HepG2 (cell line): ENCODE results near the gene APH1B. TPM values are rescaled to one million over a fixed set of nuclear protein-coding genes. Genes with fewer than 3 reads are reported as not detected.

Experiments
- ATAC-seq: fragments of 200-7000 bp; cut with Tn5 transposase; 3 replicates; pipeline ENCODE4 v1.9.1; 2020; ENCODE audit warnings: mild to moderate bottlenecking, moderate library complexity
- BruUV-seq: library from RNA; stranded (reverse); fragments of 400-500 nt; replicated peaks from 2 replicates; lab custom pipeline; 2021; lab: Mats Ljungman, UMichigan
- CTCF ChIA-PET: fragments of 300-600 bp; formaldehyde crosslinking; extraction: SDS; loops from one replicate; lab custom pipeline; 2021; ENCODE audit warnings: low total read pairs, inconsistent platforms, low intra/inter-chr PET ratio; lab: Yijun Ruan, JAX
- POLR2A ChIA-PET: fragments of 350-600 bp; sonication (Branson Sonifier 250); formaldehyde crosslinking; loops from one replicate; lab custom pipeline; 2020; ENCODE audit warnings: antibody characterized with exemption, inconsistent platforms; lab: Yijun Ruan, JAX
- DNase-seq: peaks from one replicate; pipeline ENCODE4 v3.0.0-alpha.2; 2015; ENCODE audit warnings: low spot score
- FAIRE-seq: peaks from 3 replicates; lab custom pipeline; 2011; peaks lifted over from hg19 to GRCh38; lab: Jason Lieb, UNC
- H2AFZ ChIP-seq: one replicate; pipeline ENCODE4 v1.6.1; 2011; ENCODE audit warnings: low read length, inconsistent platforms
- H3K27ac ChIP-seq: fragments of 300-600 bp; 3 replicates; pipeline ENCODE4 v1.8.0; 2011; ENCODE audit warnings: mixed run types, mild to moderate bottlenecking, mixed read lengths, low read length, inconsistent platforms; ENCODE audit not compliant: insufficient read depth; ENCODE audit errors: extremely low read length
- H3K27me3 ChIP-seq, 2 experiments: fragments of 200-600 bp in 1 of 2; 2 replicates in 1 of 2; 3 replicates in 1 of 2; pipeline versions ENCODE4 v1.6.0 to v1.8.0; 2011; ENCODE audit warnings: low read length in 2 of 2, mild to moderate bottlenecking in 2 of 2, moderate library complexity in 2 of 2, inconsistent platforms in 1 of 2; ENCODE audit not compliant: insufficient read depth in 2 of 2, control insufficient read depth in 1 of 2
- H3K36me3 ChIP-seq, 2 experiments: fragments of 200-600 bp in 1 of 2; replicated peaks in 1 of 2; 2 replicates in 1 of 2; 3 replicates in 1 of 2; pipeline versions ENCODE4 v1.5.1 to v1.8.0; 2011; ENCODE audit warnings: low read length in 2 of 2, inconsistent platforms in 1 of 2; ENCODE audit not compliant: insufficient read depth in 2 of 2, control insufficient read depth in 1 of 2
- H3K4me1 ChIP-seq: 2 replicates; pipeline ENCODE4 v1.5.1; 2012; ENCODE audit warnings: low read length, inconsistent platforms; ENCODE audit not compliant: insufficient read depth
- H3K4me2 ChIP-seq: 2 replicates; pipeline ENCODE4 v1.6.0; 2011; ENCODE audit warnings: low read depth, low read length, inconsistent platforms
- H3K4me3 ChIP-seq, 3 experiments: fragments of 200-600 bp in 1 of 3; sonication (generic), shearing (Covaris generic) in 1 of 3; replicated peaks in 1 of 3; 2 replicates each; pipeline ENCODE4 v1.5.1; 2011 to 2016; ENCODE audit warnings: low read length in 3 of 3, inconsistent platforms in 2 of 3, low read depth in 2 of 3, mild to moderate bottlenecking in 2 of 3, control low read depth in 1 of 3, mixed read lengths in 1 of 3; ENCODE audit not compliant: insufficient read depth in 1 of 3
- H3K79me2 ChIP-seq: one replicate; pipeline ENCODE4 v1.6.1; 2011; ENCODE audit warnings: low read length, inconsistent platforms; ENCODE audit not compliant: insufficient read depth
- H3K9ac ChIP-seq: 2 replicates; pipeline ENCODE4 v1.6.0; 2011; ENCODE audit warnings: mild to moderate bottlenecking, low read depth, low read length, inconsistent platforms; ENCODE audit not compliant: insufficient read depth
- H3K9me3 ChIP-seq: 2 replicates; pipeline ENCODE4 v1.5.1; 2012; ENCODE audit warnings: mild to moderate bottlenecking, low read length
- H4K20me1 ChIP-seq: 2 replicates; pipeline ENCODE4 v1.6.0; 2011; ENCODE audit warnings: inconsistent platforms, mild to moderate bottlenecking, low read length, moderate library complexity; ENCODE audit not compliant: insufficient read depth
- ATF7-NPFF ChIP-seq: sonication (generic); formaldehyde crosslinking; IDR thresholded peaks from 2 replicates; pipeline ENCODE4 v1.8.1; 2023; ENCODE audit warnings: mild to moderate bottlenecking, low read depth, missing genetic modification reagents, moderate library complexity
- CREB1 ChIP-seq, 2 experiments: fragments of 450-650 bp in 1 of 2; IDR thresholded peaks; 2 replicates each; pipeline ENCODE4 v1.6.1; 2016 to 2017; ENCODE audit warnings: control low read depth in 1 of 2, mild to moderate bottlenecking in 1 of 2, missing compliant biosample characterization in 1 of 2, missing genetic modification characterization in 1 of 2
- ERF ChIP-seq: IDR thresholded peaks from 2 replicates; pipeline ENCODE4 v1.6.1; 2018; ENCODE audit warnings: missing biosample characterization, missing genetic modification reagents
- NFYB ChIP-seq: sonication (generic); formaldehyde crosslinking; IDR thresholded peaks from 2 replicates; pipeline ENCODE4 v1.4.0; 2020; ENCODE audit warnings: missing genetic modification reagents
- POGZ ChIP-seq: sonication (generic); formaldehyde crosslinking; IDR thresholded peaks from 2 replicates; pipeline ENCODE4 v1.4.0; 2020; ENCODE audit warnings: mild to moderate bottlenecking, missing genetic modification reagents
- TARDBP ChIP-seq: sonication (generic); formaldehyde crosslinking; IDR thresholded peaks from 2 replicates; pipeline ENCODE4 v1.8.0; 2022; ENCODE audit warnings: mild to moderate bottlenecking, missing genetic modification reagents
- ZBTB25 ChIP-seq: IDR thresholded peaks from 2 replicates; pipeline ENCODE4 v1.6.1; 2018; ENCODE audit warnings: missing genetic modification reagents
- ZFP91 ChIP-seq: sonication (generic); formaldehyde crosslinking; IDR thresholded peaks from 2 replicates; pipeline ENCODE4 v1.9.0; 2022; ENCODE audit warnings: missing genetic modification reagents, mild to moderate bottlenecking, borderline replicate concordance
- ZNF256 ChIP-seq: sonication (generic); formaldehyde crosslinking; conservative IDR thresholded peaks from 2 replicates; pipeline ENCODE4 v1.4.0; 2020; ENCODE audit warnings: missing genetic modification reagents
- ZNF552 ChIP-seq: sonication (generic); formaldehyde crosslinking; IDR thresholded peaks from 2 replicates; pipeline ENCODE4 v1.9.0; 2022; ENCODE audit warnings: missing genetic modification reagents, mild to moderate bottlenecking, borderline replicate concordance
- ZNF891 ChIP-seq: sonication (generic); formaldehyde crosslinking; IDR thresholded peaks from 2 replicates; pipeline ENCODE4 v1.5.0; 2020; ENCODE audit warnings: mild to moderate bottlenecking, missing genetic modification reagents
- WGBS: methylation state at CpG from one replicate; pipeline ENCODE4 v1.1.6; 2017; ENCODE audit warnings: low lambda C conversion rate; 5-methylcytosine and 5-hydroxymethylcytosine counted together
- in situ Hi-C: cut with HindIII; loops from 2 replicates; pipeline ENCODE4 v1.10.0; 2017; ENCODE audit warnings: low pct_unique_long_range_greater_than_20kb; ENCODE audit not compliant: extremely low pct_ligation_motif_present
- intact Hi-C: fragments of 100-400 bp; cut with micrococcal nuclease; formaldehyde crosslinking; loops from one replicate; pipeline ENCODE4 v1.10.0; 2022; ENCODE audit not compliant: unreplicated experiment
- polyA plus RNA-seq, 8 experiments: library from polyadenylated mRNA; depleted of rRNA in 3 of 8; stranded (reverse) in 7 of 8; unstranded in 1 of 8; fragments of >200 nt; fragmentation: Illumina TruSeq in 4 of 8; extraction: Trizol in 4 of 8; gene quantifications; 2 replicates each; pipeline versions ENCODE4 v1.2.1 to v1.2.3, GENCODE V29; 2011 to 2016; ENCODE audit warnings: low read depth in 4 of 8, missing spikeins in 1 of 8, mixed read lengths in 1 of 8; ENCODE audit not compliant: insufficient read depth in 1 of 8
- total RNA-seq, 5 experiments: library from RNA; depleted of rRNA; stranded (reverse); fragments of >200 nt; fragmentation: Illumina TruSeq; extraction: Trizol; gene quantifications; 2 replicates each; pipeline ENCODE4 v1.2.3, GENCODE V29; 2016; ENCODE audit warnings: low read depth in 1 of 5

APH1B gene
- total and polyA plus RNA-seq, 2 of the 13 experiments (the other 11 are each of a cell fraction or from before 2014, with no cell fraction given), result 0.45 to 1.00 TPM

- no peaks in the 10 kb centered on the region for H3K9me3 ChIP-seq
- H3K4me2 ChIP-seq, result no peak overlapping the region
- no TSS peak for BruUV-seq
- no peak for DNase-seq
- no peak for TF ChIP-seq ZFP91
- TF ChIP-seq CREB1 (IDR thresholded peaks at IDR 0.05), result 0 out of 2 replicates have a peak, but pooled peaks have one; percentile 20
- TF ChIP-seq CREB1 (CRISPR knock-in tag; IDR thresholded peaks at IDR 0.05), result no peak
- TF ChIP-seq ZNF552, result no peak
- in situ Hi-C loops, result no loop called here
- ATAC-seq, result no peak
- H3K36me3 ChIP-seq, result no peaks in the 10 kb centered on the region
- no peak overlapping the region for H3K4me3 ChIP-seq
- H3K9ac ChIP-seq, result no peak overlapping the region
- peaks cover 1 to 12% of the 10 kb centered on the region in 2 experiments; a peak in 2 of 5 replicates for H3K27me3 ChIP-seq
- no peaks in the 10 kb centered on the region for H3K79me2 ChIP-seq
- ChIA-PET POLR2A (no interaction called here), CTCF (no interaction called here)
- intact Hi-C loops, result no loop called here
- no peaks in the 10 kb centered on the region for H4K20me1 ChIP-seq
- H3K4me1 ChIP-seq, result no peaks in the 10 kb centered on the region
- no peak overlapping the region for H2AFZ ChIP-seq
- 11% methylated on average over 3 of the region's 3 CpGs for WGBS
- no peak for FAIRE-seq
- no peak overlapping the region for H3K27ac ChIP-seq
These were observed 33.2 kb downstream of the APH1B start for GRCh38 chr15:63310646-63311045.

GRCh38 chr15:63312286-63312685, 34.9 kb downstream of the APH1B start:
- peaks cover 1 to 12% of the 10 kb centered on the region in 2 experiments; a peak in 3 of 5 replicates for H3K27me3 ChIP-seq
- no peaks in the 10 kb centered on the region for H3K4me1 ChIP-seq
- TF ChIP-seq ZNF256 (CRISPR knock-in tag), result no peak
- TF ChIP-seq ZBTB25 (CRISPR knock-in tag), result no peak
- no peak for TF ChIP-seq ERF (CRISPR knock-in tag)
- no peak for TF ChIP-seq TARDBP (CRISPR knock-in tag)
- TF ChIP-seq NFYB, result no peak
- no peak for TF ChIP-seq POGZ (CRISPR knock-in tag)
- TF ChIP-seq ATF7-NPFF (CRISPR knock-in tag), result no peak
- TF ChIP-seq ZNF891 (CRISPR knock-in tag), result no peak
- DNase-seq (no peak), FAIRE-seq (no peak), ATAC-seq (no peak)
- H4K20me1 ChIP-seq, result no peaks in the 10 kb centered on the region
- H2AFZ ChIP-seq, result no peak overlapping the region
- H3K27ac ChIP-seq, result no peak overlapping the region
- no peak overlapping the region for H3K4me3 ChIP-seq
- no peaks in the 10 kb centered on the region for H3K9me3 ChIP-seq
- BruUV-seq, result no TSS peak
- POLR2A ChIA-PET, result no interaction called here
- H3K36me3 ChIP-seq, result no peaks in the 10 kb centered on the region
- intact Hi-C loops, result no loop called here
- H3K4me2 ChIP-seq, result no peak overlapping the region
- in situ Hi-C loops, result no loop called here
- H3K9ac ChIP-seq, result no peak overlapping the region
- CTCF ChIA-PET, result no interaction called here
- no peaks in the 10 kb centered on the region for H3K79me2 ChIP-seq
- WGBS, result 95% methylated on average over 1 of the region's 1 CpG
